Activated CD8-positive, alpha-beta memory T cell treated with anti-CD3 and anti-CD28 coated beads for 1 hour (primary cell): ENCODE results near the gene EXOSC2.
"Not testable (repeated sequence)": the region's sequence is repeated elsewhere in the genome, so short reads cannot be mapped to it uniquely, and the experiment has no call there.

Experiments
- DNase-seq, 2 donors: peaks; one replicate each; pipeline ENCODE4 v3.0.0-alpha.2; 2020; ENCODE audit warnings: low read depth in 1 of 2; ENCODE audit errors: extremely low read depth in 1 of 2

EXOSC2 gene

DNA sequence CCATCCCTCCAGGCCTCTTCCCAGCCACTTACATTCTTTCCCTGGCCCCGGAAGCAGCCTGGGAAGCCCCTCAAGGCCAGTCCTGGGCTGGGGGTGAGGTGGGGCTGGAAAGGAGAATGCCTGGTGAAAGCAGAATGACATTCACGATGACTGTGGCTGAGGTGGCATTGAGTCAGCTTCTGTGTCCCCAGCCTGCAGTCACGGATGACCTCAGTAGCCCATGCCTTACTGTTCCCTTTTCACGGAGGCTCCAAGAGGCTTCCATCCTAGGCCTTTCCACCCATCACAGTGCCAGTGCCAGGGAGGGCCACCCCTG lies 26.5 kb upstream of the EXOSC2 start:
- DNase-seq: no peak

DNA sequence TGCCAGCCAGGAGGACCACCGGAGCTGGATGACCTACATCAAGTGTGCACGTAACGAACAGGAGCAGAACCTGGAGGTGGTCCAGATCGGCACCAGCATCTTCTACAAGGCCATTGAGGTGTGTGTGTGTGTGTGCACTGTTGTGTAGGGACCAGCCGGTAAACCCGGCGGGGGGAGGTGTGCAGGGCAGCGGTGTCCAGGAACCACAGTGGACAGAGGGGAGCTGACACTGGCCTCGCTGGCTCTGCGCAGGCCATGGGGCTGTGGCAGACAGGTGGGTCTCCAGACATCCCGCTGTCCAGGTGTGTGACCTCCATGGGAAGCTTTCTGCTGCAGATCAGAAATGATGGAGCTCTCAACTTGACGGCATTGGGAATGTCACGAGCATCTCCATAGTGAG lies 25.4 kb upstream of the EXOSC2 start:
- DNase-seq: no peak

DNA sequence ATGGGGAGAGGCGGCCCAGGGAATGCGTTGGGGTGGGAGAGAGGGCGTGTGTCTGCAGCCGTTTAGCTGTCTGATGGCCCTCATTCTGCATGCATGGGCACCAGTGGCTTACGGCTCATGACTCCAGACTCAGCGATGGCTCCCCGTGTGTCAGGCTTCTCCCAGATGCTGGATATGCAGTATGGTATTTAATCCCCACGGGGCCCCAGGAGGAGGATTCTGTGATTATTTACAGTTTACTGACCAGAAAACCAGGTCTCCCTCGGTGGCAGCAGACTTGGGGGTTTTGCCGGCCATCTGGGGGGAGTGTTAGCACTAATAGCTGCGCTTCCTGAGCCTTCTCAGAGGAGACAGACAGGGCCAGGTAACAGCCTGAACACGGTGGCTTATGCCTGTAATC lies 24.9 kb upstream of the EXOSC2 start:
- DNase-seq: no peak

DNA sequence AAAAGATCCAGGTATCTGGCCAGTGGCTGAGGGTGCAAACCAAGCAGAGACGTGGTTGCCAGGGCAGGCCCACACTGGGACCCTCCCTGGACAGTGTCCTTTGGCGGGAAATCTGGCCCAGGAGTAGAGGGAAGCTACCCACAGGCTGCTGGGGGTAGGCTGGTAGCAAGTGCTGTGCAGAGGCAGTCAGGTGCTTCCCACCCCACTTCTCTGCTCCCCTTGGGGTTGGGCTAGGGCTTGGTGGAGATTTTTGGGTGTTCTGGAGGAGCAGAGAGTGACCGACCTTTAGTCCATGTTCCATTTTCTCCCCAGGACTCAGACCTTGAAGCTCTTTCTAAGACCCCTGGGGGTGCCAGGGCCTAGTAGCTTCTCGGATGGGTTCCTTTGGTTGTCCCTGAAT lies 23.6 kb upstream of the EXOSC2 start:
- no peak for DNase-seq

DNA sequence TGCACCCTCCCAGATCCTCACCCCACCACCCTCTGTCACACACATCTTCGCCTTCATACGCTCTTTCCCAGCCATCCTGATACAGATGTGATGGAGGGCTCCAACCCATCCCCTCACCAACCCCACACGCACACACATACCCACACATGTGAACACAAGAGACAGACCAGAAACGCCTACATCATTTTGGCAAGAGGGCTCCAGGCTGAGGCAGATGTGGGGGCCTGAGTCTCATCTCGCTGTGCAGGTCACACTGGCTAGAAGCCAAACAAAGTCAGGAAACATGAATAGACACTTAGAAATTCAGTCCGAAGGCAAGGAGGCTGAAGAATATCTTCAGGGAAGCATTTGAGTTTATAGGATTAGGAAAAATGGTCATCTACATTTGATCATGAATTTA lies 22.9 kb upstream of the EXOSC2 start:
- DNase-seq: no peak

DNA sequence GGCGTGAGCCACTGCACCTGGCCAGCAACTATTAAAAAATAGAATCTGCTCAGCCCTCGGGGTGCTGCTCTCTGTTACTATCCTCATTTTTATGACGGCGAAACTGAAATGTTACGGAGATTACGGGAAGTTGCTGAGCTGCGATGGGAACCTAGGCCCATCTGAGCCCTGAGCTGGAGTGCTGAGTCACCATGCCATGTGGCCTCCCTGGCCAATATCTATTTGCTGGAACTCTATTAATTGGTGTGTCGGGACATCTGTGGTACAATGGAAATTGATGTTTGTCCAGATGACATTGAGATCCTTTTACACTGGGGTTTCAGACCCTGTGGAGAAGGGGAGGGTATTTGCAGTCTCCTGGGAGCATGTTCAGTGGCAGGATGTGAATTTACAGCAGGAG lies 21.1 kb upstream of the EXOSC2 start:
- DNase-seq: no peak

DNA sequence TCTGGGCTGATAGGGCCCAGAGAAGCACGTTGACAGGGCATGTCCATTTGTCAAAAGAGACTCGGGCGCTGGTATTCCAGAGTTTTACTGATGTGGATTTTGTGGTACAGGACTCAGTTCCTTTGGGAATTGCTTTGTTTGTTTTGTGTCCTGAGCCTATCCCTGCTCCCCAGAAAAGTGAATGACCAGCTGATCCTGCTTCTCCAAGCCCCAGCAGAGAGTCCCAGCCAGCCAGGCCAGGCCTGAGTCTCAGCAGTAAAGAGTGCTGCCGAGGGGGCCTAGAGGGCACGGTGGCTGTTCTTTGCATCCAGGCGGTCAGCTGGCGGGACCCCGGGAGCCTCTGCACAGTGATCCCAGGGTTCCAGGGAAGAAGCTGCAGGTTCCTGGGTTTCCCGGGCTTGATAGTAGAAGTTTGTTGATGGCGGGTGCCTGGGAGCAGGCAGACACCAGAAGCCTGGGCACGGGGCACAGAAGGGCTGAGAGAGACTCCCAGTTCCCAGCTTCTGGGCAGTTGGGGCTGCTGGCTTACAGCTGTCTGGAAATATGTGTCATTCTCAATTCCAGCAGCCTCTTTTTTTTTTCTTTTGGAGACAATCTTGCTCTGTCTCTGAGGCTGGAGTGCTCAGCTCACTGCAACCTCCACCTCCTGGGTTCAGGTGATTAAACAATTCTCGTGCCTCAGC lies 20.5 kb upstream of the EXOSC2 start:
- DNase-seq: no peak

DNA sequence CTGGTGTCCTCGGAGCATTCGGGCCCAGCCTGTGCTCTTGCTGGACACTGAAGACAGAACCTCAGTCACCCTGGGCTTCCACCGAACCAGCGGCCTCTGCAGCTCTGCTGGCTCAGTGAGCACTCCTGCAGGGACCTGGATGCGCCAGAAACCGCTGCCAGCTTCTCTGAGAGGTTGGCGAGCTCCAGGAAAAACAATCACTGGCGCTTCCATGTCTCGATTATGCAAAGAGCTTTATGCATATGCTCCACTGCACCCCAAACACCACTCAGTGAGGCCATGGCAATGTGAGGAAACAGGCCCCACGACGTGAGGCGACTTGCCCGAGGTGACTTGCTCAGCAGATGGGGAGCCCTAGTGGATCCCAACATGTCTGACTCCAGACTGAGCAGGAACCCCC lies 18.2 kb upstream of the EXOSC2 start:
- no peak for DNase-seq

DNA sequence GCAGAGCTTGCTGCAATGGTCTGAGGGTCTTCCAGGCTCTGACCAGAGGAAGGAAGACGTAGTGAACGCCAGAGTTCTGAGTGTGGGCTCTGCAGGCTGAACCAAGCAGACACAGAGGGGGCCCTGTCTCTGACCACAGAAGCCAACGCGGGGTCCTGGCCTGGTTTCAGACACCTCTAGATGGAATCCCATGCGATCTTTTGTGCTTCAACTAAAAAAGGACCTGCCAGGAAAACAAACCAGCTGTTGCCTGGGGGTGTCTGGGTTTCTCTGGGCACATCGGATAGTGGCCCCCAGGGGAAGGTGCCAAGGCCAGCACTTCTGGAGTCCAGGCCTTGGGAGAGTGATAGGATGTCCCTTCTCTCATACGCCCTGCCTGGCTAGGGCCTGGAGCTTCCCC lies 16.3 kb upstream of the EXOSC2 start:
- DNase-seq: no peak

DNA sequence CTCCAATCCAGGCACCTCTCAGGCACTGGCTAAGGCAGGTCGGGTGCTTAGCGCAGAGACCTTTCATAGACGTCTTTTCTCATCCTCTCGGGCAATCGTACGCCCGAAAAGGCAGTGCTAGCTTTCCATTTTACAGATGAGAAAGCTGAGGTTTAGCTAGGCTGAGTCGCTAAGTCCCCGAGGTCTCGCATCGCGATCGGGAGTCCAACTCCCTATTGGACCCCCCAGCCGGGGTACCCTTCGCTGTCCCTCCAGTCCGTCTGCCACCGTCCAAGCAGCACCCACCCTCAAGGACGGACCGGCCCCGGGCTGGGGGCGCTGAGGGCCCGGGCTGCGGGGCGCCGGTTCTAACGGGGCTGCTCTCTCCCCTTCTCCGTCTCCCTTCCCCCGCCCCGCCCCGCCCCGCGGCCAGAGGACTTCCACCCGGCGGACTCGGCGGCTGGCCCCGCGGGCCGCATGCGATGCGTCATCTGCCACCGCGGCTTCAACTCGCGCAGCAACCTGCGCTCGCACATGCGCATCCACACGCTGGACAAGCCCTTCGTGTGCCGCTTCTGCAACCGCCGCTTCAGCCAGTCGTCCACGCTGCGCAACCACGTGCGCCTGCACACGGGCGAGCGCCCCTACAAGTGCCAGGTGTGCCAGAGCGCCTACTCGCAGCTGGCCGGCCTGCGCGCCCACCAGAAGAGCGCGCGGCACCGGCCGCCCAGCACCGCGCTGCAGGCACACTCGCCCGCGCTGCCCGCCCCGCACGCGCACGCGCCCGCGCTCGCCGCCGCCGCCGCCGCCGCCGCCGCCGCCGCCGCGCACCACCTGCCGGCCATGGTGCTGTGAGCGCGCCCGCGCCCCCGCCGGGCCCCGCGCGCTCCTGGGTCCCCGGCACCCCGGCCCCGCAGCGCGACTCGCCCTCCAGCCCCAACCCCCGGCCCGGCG lies 12.5 kb upstream of the EXOSC2 start:
- DNase-seq: no peak

DNA sequence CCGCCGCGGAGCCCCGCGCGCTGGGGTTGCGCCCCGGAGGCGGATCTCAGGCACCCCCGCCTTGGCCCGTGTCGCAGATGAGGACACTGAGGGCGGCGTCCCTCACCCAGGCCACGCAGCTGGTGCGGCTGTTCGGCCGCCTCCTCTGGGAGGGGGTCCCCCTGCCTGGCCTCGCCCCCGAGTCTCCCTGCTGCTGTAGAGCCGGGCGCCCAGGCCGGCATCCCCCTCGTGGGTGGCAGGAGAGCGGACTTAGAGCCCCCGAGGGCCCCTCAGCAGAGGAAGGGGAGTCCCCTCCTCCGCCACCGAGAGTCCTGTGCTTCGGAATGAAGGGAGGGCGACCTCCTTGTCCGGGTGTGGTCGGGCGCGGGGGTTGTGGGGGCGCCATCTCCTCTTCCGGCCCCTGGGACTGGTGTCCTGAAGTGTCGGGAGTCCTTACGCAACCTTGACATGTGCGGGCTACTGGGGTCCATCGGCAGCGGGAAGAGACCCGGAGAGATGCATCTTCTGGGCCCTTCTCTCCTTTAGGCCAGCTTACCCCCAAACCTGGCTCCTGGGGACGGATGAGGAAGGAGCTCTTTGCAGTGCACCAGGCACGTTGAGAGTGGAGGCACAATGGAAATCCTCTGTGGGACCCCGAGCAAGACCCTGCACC lies 11.7 kb upstream of the EXOSC2 start:
- no peak for DNase-seq

DNA sequence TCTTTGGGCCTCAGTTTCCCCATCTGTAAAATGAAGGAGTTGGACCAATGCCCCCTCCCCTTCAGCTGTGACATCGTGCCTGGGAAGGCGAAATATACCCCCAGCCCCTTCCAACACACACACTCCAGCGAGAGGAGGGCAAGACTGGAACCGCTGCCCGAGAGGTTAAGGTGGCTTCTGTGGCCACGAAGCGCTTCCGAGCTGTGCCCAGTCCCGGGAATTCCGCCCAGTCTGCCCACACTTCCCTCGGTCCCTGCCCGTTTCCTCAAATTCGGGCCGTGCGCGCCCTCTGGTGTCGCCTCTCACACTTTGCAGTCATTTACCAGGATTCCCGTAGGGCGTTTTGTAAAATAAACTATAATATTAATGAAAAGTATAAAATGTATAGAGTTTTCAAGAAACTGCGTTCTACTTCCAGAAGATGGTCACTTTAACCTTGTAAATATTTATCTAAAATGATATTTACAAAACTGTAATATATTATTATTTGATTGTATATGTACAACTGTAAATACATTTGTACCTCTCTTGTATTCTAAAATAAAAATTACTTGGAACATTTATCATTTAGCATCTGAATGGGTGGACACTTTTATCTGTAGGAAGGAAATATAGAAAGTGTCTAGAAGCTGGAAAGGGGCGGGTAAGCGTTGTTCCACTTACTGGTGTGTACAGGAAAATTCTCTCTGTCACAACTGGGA lies 11.0 kb upstream of the EXOSC2 start:
- peak in 1 of 2 donors; percentile 40 for DNase-seq

DNA sequence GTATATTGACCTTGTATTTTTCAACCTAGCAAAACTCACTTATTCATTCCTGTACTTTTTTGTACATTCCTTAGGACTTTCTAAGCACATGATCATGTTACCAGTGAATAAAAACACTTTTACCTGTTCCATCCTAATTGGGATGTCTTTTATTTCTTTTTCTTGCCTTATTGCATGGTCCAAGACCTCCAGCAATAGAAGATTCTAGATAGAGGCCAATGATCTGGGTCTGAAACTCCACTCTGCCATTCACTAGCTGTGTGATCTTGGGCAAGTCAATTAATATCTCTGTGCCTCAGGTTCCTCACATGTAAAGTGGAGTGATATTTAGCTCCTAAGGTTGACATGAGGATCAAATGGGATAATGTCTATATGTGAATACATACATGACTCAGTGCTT lies 8.5 kb upstream of the EXOSC2 start:
- no peak for DNase-seq

DNA sequence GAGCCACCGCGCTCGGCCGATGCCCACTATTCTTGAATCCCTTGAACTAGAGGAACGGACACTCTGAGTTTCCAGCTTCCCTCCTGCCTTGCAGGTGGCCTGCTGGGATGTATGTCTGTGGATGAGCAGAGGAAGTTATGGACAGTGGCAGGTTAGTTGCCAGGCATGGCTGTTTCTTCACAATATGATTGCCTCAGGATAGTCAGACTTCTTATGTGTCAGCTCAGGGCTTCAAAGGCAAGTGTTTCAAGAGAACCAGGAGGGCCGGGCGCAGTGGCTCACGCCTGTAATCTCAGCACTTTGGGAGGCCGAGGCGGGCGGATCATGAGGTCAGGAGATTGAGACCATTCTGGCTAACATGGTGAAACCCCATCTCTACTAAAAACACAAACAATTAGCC lies 7.6 kb upstream of the EXOSC2 start:
- not testable (repeated sequence) for DNase-seq

DNA sequence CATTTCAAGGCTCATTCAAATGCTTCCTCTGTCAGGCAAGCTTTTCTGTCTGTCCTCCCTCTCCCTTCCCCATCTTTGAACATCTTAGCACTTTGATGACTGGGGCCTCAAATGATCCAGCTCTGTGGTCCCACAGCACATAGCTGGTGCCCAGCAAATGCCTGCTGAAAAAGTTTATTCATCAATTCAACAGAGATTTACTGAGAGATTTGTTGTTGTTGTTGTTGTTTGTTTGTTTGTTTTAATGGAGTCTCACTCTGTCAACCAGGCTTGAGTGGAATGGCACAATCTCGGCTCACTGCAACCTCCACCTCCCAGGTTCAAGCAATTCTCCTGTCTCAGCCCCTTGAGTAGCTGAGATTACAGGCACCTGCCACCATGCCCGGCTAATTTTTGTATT lies 6.0 kb upstream of the EXOSC2 start:
- DNase-seq: no peak

DNA sequence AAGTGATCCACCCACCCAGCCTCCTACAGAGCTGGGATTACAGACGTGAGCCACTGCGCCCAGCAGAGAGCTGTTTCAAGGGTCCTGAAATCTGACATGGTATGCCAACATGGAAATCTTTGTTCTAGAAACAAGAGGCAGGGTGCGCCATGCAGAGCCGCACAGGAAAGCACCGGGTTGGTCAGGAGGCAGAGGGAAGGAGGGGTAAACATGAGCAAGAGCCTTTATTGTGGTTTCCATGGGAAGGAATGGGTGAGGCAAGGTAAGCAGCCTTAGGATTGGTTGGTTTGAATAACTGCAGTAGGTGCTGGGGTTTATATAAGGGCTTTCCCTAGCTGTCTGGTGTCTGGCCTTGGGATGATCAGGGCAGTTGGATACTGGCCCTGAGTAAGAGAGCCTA lies 5.5 kb upstream of the EXOSC2 start:
- DNase-seq: no peak

DNA sequence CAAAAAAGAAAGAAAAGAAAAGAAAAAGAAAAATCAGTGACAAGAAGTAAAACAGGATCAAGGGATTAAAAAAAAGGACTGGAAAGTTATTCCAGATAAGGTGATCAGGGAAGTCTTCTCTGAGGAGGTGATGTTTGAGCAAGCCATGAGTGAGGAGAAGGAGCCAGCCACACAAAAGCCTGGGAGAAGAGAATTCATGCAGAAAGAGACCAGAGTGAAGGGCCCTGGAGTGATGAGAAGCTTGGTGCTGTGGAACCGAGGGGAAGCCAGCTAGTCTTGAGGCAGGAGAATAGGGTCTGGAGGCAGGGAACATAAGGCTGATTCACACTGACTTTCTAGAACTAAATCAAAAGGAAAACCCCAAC lies 4.0 kb upstream of the EXOSC2 start:
- DNase-seq: no peak

DNA sequence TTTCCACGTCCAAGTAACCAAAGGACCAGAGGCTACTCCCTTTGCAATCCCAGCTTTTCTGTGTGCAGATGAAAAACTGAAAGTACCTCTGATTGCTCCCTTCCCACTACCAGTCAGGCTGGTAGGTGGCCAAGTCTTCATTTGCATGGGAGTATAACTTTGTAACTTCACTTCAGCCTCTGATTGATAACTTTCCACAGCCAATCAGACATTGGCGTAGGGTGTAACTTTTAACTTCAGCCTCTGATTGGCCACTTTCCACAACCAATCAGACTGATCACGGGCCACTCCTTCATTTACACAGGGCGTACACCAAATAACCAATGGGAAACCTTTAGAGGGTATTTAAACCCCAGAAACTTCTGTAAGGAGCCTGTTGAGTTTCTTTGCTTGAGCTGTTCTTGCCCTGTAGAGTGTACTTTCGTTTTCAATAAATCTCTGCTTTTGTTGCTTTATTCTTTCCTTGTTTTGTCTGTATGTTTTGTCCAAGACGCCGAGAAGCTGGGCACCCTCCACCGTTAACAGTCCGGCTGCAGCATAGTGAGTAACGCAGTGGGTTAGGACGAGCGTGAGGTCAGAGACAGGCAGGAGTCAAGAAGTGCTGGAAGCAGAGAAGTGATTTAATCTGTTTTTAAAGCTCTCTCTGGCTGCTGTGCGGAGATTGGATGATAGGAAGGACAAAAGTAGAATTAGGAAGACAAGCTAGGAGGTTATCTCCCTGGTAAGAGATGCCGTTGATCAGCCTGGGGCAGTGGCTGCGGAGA lies 3.5 kb upstream of the EXOSC2 start:
- DNase-seq: no peak

DNA sequence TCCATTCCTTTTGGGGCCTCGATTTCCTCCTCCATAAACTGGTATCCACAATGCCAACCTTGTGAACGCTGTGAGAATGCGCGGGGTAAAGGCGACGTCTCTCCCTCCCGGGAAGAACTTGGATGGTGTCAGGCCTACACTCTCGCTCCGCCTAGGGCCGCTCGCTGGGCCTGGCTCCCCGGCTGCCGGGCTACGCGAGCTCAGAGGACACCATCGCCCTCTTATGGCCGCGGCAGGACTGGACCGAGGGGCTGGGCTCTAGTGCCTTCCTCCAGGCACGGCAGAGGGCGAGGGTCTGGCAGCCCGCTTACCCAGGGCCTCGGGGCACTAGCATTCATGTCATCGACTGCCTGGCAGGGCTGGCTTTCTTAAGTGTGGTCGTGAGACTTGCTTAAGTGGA lies 1.3 kb upstream of the EXOSC2 start:
- DNase-seq: no peak

DNA sequence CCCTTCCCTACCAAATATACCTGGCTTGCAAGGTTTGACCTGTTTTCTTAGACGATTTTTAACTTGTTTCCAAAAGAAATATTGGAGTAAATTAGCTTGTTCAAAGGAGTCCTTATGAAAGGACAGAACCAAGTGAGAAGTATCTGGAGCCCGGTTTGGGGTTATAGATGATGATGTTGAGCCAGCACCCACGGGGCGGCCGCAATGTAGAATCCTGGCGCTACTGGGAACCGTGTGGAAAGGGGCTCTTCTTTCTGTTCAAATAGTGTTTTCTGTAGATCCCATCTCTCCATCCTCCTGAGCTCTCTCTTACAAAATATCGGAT lies 517 bp upstream of the EXOSC2 start:
- DNase-seq: no peak

DNA sequence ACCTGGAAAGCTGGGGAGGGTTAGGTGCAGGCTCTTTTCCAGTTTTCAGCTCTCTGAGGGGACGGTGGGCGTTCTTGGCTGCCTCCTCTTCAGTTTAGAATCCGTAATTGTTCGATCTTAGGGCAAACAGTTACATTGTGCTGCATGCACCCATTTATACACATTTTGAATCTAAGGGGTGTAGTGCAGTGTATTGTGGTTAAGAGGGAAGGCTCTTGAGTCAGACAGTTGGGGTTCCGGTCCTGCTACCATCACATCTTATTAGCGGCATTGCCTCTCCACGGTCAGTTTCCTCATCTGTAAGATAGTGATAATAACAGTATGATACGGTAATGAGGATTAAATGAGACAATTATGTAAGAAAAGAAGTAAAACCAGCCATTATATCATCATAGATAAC lies 625 bp downstream of the EXOSC2 start:
- DNase-seq: no peak
